IMR-90 (cell line): ENCODE data around the gene PPP1R9B. TPM values are rescaled to one million over a fixed set of nuclear protein-coding genes. Genes with fewer than 3 reads are reported as not detected.
A peak's percentile ranks its signal among the peaks of the same experiment; 100 is the strongest.

Experiments
- ATAC-seq: fragments of 200-7000 bp; cut with Tn5 transposase; 2 replicates; pipeline ENCODE4 v1.9.1; 2020; ENCODE audit warnings: low read depth, mild to moderate bottlenecking, moderate library complexity
- BruUV-seq: library from RNA; stranded (reverse); fragments of 400-500 nt; replicated peaks from 2 replicates; lab custom pipeline; 2021; lab: Mats Ljungman, UMichigan
- CTCF ChIA-PET: fragments of 300-600 bp; formaldehyde crosslinking; extraction: SDS; loops from one replicate; lab custom pipeline; 2021; ENCODE audit warnings: antibody characterized with exemption; lab: Yijun Ruan, JAX
- POLR2A ChIA-PET: fragments of 300-600 bp; sonication (Branson Sonifier 250); formaldehyde crosslinking; loops from one replicate; lab custom pipeline; 2022; ENCODE audit warnings: antibody characterized with exemption; ENCODE audit not compliant: unreplicated experiment; lab: Charles Lee
- DNase-seq: peaks from one replicate; pipeline ENCODE4 v3.0.0; 2013
- H2AFZ ChIP-seq: replicated peaks from 2 replicates; pipeline ENCODE3; 2013; ENCODE audit warnings: low read length, mild to moderate bottlenecking; ENCODE audit not compliant: poor library complexity
- H2AK5ac ChIP-seq: 2 replicates; pipeline ENCODE4 v1.6.1; 2013; ENCODE audit warnings: low read depth, low read length, inconsistent platforms
- H2AK9ac ChIP-seq: replicated peaks from 2 replicates; pipeline ENCODE3; 2013; ENCODE audit warnings: mild to moderate bottlenecking, low read depth, low read length, moderate library complexity; ENCODE audit not compliant: poor library complexity
- H2BK120ac ChIP-seq: 2 replicates; pipeline ENCODE4 v1.6.1; 2013; ENCODE audit warnings: low read depth, low read length, inconsistent platforms
- H2BK15ac ChIP-seq: 3 replicates; pipeline ENCODE4 v1.6.1; 2013; ENCODE audit warnings: low read depth, low read length, inconsistent platforms
- H2BK20ac ChIP-seq: 2 replicates; pipeline ENCODE4 v1.6.1; 2013; ENCODE audit warnings: low read depth, mild to moderate bottlenecking, inconsistent platforms, low read length, moderate library complexity
- H2BK5ac ChIP-seq: 2 replicates; pipeline ENCODE4 v1.6.1; 2013; ENCODE audit warnings: mild to moderate bottlenecking, low read depth, low read length, inconsistent platforms; ENCODE audit not compliant: poor library complexity, severe bottlenecking
- H3K14ac ChIP-seq: replicated peaks from 2 replicates; pipeline ENCODE4 v1.6.1; 2013; ENCODE audit warnings: low read depth, low read length, inconsistent platforms
- H3K18ac ChIP-seq: 2 replicates; pipeline ENCODE4 v1.6.1; 2013; ENCODE audit warnings: low read depth, low read length, control low read depth
- H3K23ac ChIP-seq: 2 replicates; pipeline ENCODE4 v1.6.1; 2013; ENCODE audit warnings: low read depth, low read length, inconsistent platforms
- H3K27ac ChIP-seq: 2 replicates; pipeline ENCODE4 v1.5.1; 2013; ENCODE audit warnings: mild to moderate bottlenecking, control low read depth, low read length; ENCODE audit not compliant: insufficient read depth
- H3K27me3 ChIP-seq: 2 replicates; pipeline ENCODE4 v1.6.1; 2013; ENCODE audit warnings: low read length; ENCODE audit not compliant: control insufficient read depth, insufficient read depth
- H3K36me3 ChIP-seq: 2 replicates; pipeline ENCODE4 v1.6.1; 2013; ENCODE audit warnings: low read length, mixed read lengths; ENCODE audit not compliant: control insufficient read depth, insufficient read depth
- H3K4ac ChIP-seq: 2 replicates; pipeline ENCODE4 v1.6.1; 2013; ENCODE audit warnings: low read depth, low read length, inconsistent platforms
- H3K4me1 ChIP-seq: 2 replicates; pipeline ENCODE4 v1.6.1; 2013; ENCODE audit warnings: low read length, mixed read lengths; ENCODE audit not compliant: control insufficient read depth, insufficient read depth
- H3K4me2 ChIP-seq: 2 replicates; pipeline ENCODE4 v1.6.1; 2013; ENCODE audit warnings: low read depth, mild to moderate bottlenecking, control low read depth, low read length, moderate library complexity
- H3K4me3 ChIP-seq: 2 replicates; pipeline ENCODE4 v1.5.1; 2013; ENCODE audit warnings: low read depth, mild to moderate bottlenecking, control low read depth, low read length, moderate library complexity; ENCODE audit not compliant: insufficient read depth
- H3K56ac ChIP-seq: 2 replicates; pipeline ENCODE4 v1.6.1; 2013; ENCODE audit warnings: low read length, inconsistent platforms; ENCODE audit not compliant: insufficient read depth; ENCODE audit errors: extremely low read depth
- H3K79me1 ChIP-seq, 2 experiments: 2 replicates each; pipeline ENCODE4 v1.6.1; 2013; ENCODE audit warnings: low read length in 2 of 2, inconsistent platforms in 1 of 2, low read depth in 1 of 2
- H3K9ac ChIP-seq: 2 replicates; pipeline ENCODE4 v1.6.1; 2013; ENCODE audit warnings: low read depth, low read length, control low read depth
- H3K9me1 ChIP-seq: 2 replicates; pipeline ENCODE4 v1.6.1; 2013; ENCODE audit warnings: low read length, inconsistent platforms; ENCODE audit not compliant: insufficient read depth
- H3K9me3 ChIP-seq: 2 replicates; pipeline ENCODE4 v1.6.1; 2013; ENCODE audit warnings: low read length; ENCODE audit not compliant: control insufficient read depth, insufficient read depth
- H4K20me1 ChIP-seq: 2 replicates; pipeline ENCODE4 v1.6.1; 2013; ENCODE audit warnings: low read length, inconsistent platforms; ENCODE audit not compliant: insufficient read depth
- H4K5ac ChIP-seq: 2 replicates; pipeline ENCODE4 v1.6.1; 2013; ENCODE audit warnings: mild to moderate bottlenecking, low read depth, low read length, control low read depth
- H4K8ac ChIP-seq, 2 experiments: 2 replicates each; pipeline ENCODE4 v1.6.1; 2013; ENCODE audit warnings: low read depth in 2 of 2, low read length in 2 of 2, control low read depth in 1 of 2, inconsistent platforms in 1 of 2
- H4K91ac ChIP-seq: 2 replicates; pipeline ENCODE4 v1.6.1; 2013; ENCODE audit warnings: low read depth, low read length, inconsistent platforms; ENCODE audit not compliant: insufficient read depth
- BHLHE40 ChIP-seq: fragments of 150-350 bp; IDR thresholded peaks from 2 replicates; pipeline ENCODE4 v1.6.1; 2016; ENCODE audit warnings: mild to moderate bottlenecking, low read depth, low read length
- CEBPB ChIP-seq: IDR thresholded peaks from 2 replicates; pipeline ENCODE4 v1.6.1; 2012; ENCODE audit warnings: low read depth, low read length, improper control_type of control experiment
- CHD1 ChIP-seq: IDR thresholded peaks from 2 replicates; pipeline ENCODE4 v1.6.1; 2012; ENCODE audit warnings: low read depth, low read length, improper control_type of control experiment
- FOS ChIP-seq: fragments of 150-350 bp; IDR thresholded peaks from 2 replicates; pipeline ENCODE4 v1.6.1; 2016; ENCODE audit warnings: low read depth, low read length
- MXI1 ChIP-seq: IDR thresholded peaks from 2 replicates; pipeline ENCODE4 v1.6.1; 2012; ENCODE audit warnings: low read depth, mild to moderate bottlenecking, low read length, moderate library complexity, borderline replicate concordance
- NFE2L2 ChIP-seq: fragments of 150-350 bp; IDR thresholded peaks from 2 replicates; pipeline ENCODE4 v1.6.1; 2016; ENCODE audit warnings: low read depth, mild to moderate bottlenecking, low read length
- POLR2A ChIP-seq: IDR thresholded peaks from 2 replicates; pipeline ENCODE4 v1.6.1; 2012; ENCODE audit warnings: mild to moderate bottlenecking, low read depth, low read length
- RAD21 ChIP-seq: IDR thresholded peaks from 2 replicates; pipeline ENCODE4 v1.6.1; 2012; ENCODE audit warnings: low read length, improper control_type of control experiment
- RCOR1 ChIP-seq: IDR thresholded peaks from 2 replicates; pipeline ENCODE4 v1.6.1; 2012; ENCODE audit warnings: mild to moderate bottlenecking, low read length, improper control_type of control experiment; ENCODE audit not compliant: insufficient replicate concordance
- RFX5 ChIP-seq: IDR thresholded peaks from 2 replicates; pipeline ENCODE4 v1.8.0; 2012; ENCODE audit warnings: low read depth, mild to moderate bottlenecking, low read length, moderate library complexity
- WGBS, 2 experiments: methylation state at CpG; one replicate each; pipeline versions ENCODE4 v1.1.5 to v1.1.7; 2013; ENCODE audit warnings: missing lambda C conversion rate in 2 of 2; ENCODE audit not compliant: insufficient read length in 1 of 2; ENCODE audit errors: extremely low coverage in 2 of 2; 5-methylcytosine and 5-hydroxymethylcytosine counted together
- dilution Hi-C: fragments of 300-500 bp; cut with HindIII; formaldehyde crosslinking; loops from one replicate; pipeline ENCODE4 v1.14.3; 2018; ENCODE audit warnings: low sequenced_read_pairs; ENCODE audit not compliant: unreplicated experiment
- in situ Hi-C: fragments of 300-500 bp; cut with MboI; formaldehyde crosslinking; loops from 3 replicates; pipeline ENCODE4 v1.14.3; 2019; ENCODE audit warnings: low sequenced_read_pairs, inconsistent platforms, mixed read lengths
- intact Hi-C: fragments of 100-400 bp; cut with micrococcal nuclease; formaldehyde crosslinking; loops from 2 replicates; pipeline ENCODE4 v1.10.0; 2022
- polyA plus RNA-seq, 3 experiments: library from polyadenylated mRNA; depleted of rRNA; stranded (reverse); fragments of >200 nt; gene quantifications; 2 replicates each; pipeline ENCODE4 v1.2.3, GENCODE V29; 2012; ENCODE audit warnings: low replicate concordance in 1 of 3
- total RNA-seq: library from RNA; depleted of rRNA; stranded (reverse); fragments of >200 nt; gene quantifications from 2 replicates; pipeline ENCODE4 v1.2.3, GENCODE V29; 2012
- TF ChIP-seq, protein P1 (sequence below): fragments of 150-350 bp; IDR thresholded peaks from 2 replicates; pipeline ENCODE4 v1.6.1; 2017; ENCODE audit warnings: mild to moderate bottlenecking, antibody characterized with exemption, low read length, low read depth
- TF ChIP-seq, protein P2 (sequence below): conservative IDR thresholded peaks from 2 replicates; pipeline ENCODE4 v1.5.1; 2012; ENCODE audit warnings: mild to moderate bottlenecking, low read depth, low read length, improper control_type of control experiment
- TF ChIP-seq, protein P3 (sequence below): fragments of 150-350 bp; IDR thresholded peaks from 2 replicates; pipeline ENCODE4 v1.6.1; 2016; ENCODE audit warnings: low read depth, mild to moderate bottlenecking, low read length, moderate library complexity, borderline replicate concordance

PPP1R9B gene
- total and polyA plus RNA-seq, 2 of the 4 experiments (the other 2 are of a cell fraction), result 23.0 to 28.0 TPM

DNA sequence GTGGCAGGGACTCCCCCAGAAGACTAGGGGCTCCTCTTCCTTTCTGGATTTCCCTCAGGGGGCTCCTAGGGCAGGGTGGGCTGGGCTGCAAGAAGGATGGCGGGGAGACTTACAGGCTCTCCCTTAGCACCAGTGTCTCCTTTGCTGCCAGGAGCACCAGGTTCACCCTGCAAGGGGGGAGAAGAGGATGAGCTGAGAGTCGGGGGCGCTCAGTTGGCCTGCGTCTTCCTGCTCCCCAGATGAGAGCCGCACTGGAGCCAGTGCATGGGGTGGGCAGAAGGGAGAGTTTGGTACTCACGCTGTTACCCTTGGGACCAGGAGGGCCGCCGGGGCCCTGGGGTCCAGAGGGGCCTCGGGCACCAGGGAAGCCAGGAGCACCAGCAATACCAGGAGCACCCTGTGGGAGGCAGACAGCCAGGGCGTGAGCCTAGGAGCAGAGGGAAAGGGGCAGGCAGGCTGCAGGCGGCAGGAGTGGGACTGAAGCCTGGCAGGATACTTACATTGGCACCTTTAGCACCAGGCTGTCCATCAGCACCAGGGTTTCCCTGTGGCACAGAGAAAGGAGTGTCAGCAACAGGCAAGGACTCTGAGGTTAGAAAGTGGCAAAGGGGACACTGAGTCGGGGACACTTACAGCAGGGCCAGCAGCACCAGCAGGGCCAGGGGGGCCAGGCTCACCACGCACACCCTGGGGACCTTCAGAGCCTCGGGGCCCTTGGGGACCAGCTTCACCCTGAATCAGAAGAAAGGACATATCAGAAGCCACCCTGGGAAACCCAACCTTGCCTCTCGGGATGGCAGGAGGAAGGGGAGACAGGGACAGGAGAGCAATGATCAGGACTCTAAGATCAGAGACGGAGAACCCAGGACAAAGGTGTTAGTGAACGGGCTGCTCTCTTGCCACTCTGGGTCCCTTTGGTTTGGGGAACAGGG lies 44.7 kb upstream of the PPP1R9B start:
- Histone ChIP-seq H4K5ac (peak overlapping the region; percentile 83), H3K18ac (peak overlapping the region; percentile 83), H3K56ac (peak overlapping the region; percentile 92), H2BK20ac (peak overlapping the region; percentile 24; the same call in 1 of the 2 replicates), H4K20me1 (peaks cover 92% of the 10 kb centered on the region), H3K23ac (peak overlapping the region; percentile 100), H3K79me1 (peaks cover 16 to 82% of the 10 kb centered on the region in 2 experiments; a peak in 3 of 4 replicates), H3K9ac (peak overlapping the region; percentile 98), H4K91ac (peak overlapping the region; percentile 78), H3K27me3 (no peaks in the 10 kb centered on the region), H2BK5ac (peak overlapping the region; percentile 99), H3K9me1 (0 out of 2 replicates have a peak, but pooled peaks cover 3% of the 10 kb centered on the region), H4K8ac (peak overlapping the region; percentile 65 to 97), H2BK15ac (no peak overlapping the region), H2AK5ac (peak overlapping the region; percentile 80), H3K14ac (peak overlapping the region; percentile 100), H3K4me3 (no peak overlapping the region), H3K4me1 (peaks cover 57% of the 10 kb centered on the region), H3K9me3 (no peaks in the 10 kb centered on the region), H3K4ac (peak overlapping the region; percentile 100), H2BK120ac (peak overlapping the region; percentile 50), H3K4me2 (peak overlapping the region; percentile 5; the same call in 1 of the 2 replicates), H3K27ac (peak overlapping the region; percentile 99), H3K36me3 (peaks cover 93% of the 10 kb centered on the region), H2AFZ (peak overlapping the region; percentile 48), H2AK9ac (peak overlapping the region; percentile 85)
- intact Hi-C loops, result no loop called here
- 50% methylated on average over 1 of the region's 17 CpGs; no CpG with 5 or more reads in 1 of the 2 experiments for WGBS, 2 experiments
- peak; percentile 1 for ATAC-seq
- BruUV-seq, result no TSS peak
- POLR2A ChIA-PET, result interaction anchor here (0.6 to 3.7 kb wide), 5 partner anchors 8 to 77 kb away, joined by 3 to 26 read pairs (median 5); no protein-coding TSS in a partner anchor
- in situ Hi-C loops, result loop anchor here (5.0 kb wide), 1 partner anchor 77 kb away; the partner anchor contains the start of gene TMEM92
- dilution Hi-C loops, result no loop called here
- CTCF ChIA-PET, result no interaction called here
- DNase-seq, result peak; percentile 74
- TF ChIP-seq FOS (no peak), BHLHE40 (no peak), CHD1 (no peak), CEBPB (no peak), RCOR1 (no peak), MXI1 (no peak), NFE2L2 (no peak), RFX5 (no peak), RAD21 (0 out of 2 replicates have a peak, but pooled peaks have one; percentile 13), POLR2A (no peak)
- TF ChIP-seq, protein P1, sequence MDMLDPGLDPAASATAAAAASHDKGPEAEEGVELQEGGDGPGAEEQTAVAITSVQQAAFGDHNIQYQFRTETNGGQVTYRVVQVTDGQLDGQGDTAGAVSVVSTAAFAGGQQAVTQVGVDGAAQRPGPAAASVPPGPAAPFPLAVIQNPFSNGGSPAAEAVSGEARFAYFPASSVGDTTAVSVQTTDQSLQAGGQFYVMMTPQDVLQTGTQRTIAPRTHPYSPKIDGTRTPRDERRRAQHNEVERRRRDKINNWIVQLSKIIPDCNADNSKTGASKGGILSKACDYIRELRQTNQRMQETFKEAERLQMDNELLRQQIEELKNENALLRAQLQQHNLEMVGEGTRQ, result no peak
- TF ChIP-seq, protein P2, sequence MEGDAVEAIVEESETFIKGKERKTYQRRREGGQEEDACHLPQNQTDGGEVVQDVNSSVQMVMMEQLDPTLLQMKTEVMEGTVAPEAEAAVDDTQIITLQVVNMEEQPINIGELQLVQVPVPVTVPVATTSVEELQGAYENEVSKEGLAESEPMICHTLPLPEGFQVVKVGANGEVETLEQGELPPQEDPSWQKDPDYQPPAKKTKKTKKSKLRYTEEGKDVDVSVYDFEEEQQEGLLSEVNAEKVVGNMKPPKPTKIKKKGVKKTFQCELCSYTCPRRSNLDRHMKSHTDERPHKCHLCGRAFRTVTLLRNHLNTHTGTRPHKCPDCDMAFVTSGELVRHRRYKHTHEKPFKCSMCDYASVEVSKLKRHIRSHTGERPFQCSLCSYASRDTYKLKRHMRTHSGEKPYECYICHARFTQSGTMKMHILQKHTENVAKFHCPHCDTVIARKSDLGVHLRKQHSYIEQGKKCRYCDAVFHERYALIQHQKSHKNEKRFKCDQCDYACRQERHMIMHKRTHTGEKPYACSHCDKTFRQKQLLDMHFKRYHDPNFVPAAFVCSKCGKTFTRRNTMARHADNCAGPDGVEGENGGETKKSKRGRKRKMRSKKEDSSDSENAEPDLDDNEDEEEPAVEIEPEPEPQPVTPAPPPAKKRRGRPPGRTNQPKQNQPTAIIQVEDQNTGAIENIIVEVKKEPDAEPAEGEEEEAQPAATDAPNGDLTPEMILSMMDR, result peak; percentile 37; the same call in 1 of the 2 replicates
- TF ChIP-seq, protein P3, sequence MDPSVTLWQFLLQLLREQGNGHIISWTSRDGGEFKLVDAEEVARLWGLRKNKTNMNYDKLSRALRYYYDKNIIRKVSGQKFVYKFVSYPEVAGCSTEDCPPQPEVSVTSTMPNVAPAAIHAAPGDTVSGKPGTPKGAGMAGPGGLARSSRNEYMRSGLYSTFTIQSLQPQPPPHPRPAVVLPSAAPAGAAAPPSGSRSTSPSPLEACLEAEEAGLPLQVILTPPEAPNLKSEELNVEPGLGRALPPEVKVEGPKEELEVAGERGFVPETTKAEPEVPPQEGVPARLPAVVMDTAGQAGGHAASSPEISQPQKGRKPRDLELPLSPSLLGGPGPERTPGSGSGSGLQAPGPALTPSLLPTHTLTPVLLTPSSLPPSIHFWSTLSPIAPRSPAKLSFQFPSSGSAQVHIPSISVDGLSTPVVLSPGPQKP, result no peak
